Measurements from ENCODE around the gene PPP1R9B.
A peak's percentile ranks its signal among the peaks of the same experiment; 100 is the strongest.

The PPP1R9B gene

DNA sequence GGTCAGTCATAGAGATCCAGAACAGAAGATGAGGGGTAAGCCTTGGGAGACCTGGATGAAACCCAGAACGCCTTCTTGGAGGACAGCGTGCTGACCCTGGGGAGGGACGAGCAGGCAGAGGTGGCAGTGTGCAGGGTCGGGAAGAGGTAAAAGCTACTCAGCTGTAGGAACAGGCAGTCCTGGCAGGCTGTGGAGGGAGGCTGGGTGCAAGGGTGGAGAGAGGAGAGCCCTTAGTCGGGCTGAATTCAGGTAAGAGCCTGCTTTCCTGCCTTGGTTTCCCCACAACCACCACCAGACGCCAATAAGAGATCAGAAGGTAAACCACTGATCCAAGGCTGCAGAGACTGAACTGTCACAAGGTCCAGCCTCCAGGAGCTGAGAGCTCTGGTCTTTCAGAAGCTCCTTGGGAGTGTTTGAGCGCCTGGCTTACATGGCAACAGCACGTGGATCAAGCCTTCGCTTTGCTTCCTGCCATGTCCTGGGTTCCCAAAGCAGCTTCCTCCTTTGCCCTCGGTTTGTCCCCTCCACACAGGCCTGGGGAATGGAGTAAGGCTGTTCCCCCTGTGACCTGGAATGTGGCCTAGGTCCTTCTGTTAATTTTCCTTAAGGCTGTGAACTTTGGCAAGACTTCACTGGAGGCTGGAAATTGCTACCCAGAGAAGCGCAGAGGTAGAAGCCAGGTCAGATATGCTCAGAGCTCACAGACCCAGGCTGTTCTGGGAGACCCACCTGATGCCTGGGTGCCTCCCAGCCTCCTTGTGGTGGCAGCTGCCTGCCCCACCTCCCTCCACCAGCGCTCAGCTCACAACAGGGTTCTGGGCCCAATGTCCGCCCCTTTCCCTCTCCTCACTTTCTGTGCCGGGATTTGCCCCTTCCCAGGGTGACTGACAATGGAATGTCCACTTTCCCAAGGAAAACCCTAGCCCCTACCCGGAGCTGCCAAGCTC, 59.2 kb downstream of the PPP1R9B start:
- H3K4me3 ChIP-seq (ENCODE audit: low read depth in 1 of 2, low read length in 1 of 2): no peak overlapping the region
- peaks cover 25% of the 10 kb centered on the region for H3K27me3 ChIP-seq
- H3K36me3 ChIP-seq: no peaks in the 10 kb centered on the region
- H3K27ac ChIP-seq: no peak overlapping the region
- TF ChIP-seq, protein P1, sequence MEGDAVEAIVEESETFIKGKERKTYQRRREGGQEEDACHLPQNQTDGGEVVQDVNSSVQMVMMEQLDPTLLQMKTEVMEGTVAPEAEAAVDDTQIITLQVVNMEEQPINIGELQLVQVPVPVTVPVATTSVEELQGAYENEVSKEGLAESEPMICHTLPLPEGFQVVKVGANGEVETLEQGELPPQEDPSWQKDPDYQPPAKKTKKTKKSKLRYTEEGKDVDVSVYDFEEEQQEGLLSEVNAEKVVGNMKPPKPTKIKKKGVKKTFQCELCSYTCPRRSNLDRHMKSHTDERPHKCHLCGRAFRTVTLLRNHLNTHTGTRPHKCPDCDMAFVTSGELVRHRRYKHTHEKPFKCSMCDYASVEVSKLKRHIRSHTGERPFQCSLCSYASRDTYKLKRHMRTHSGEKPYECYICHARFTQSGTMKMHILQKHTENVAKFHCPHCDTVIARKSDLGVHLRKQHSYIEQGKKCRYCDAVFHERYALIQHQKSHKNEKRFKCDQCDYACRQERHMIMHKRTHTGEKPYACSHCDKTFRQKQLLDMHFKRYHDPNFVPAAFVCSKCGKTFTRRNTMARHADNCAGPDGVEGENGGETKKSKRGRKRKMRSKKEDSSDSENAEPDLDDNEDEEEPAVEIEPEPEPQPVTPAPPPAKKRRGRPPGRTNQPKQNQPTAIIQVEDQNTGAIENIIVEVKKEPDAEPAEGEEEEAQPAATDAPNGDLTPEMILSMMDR (IDR thresholded peaks at IDR 0.05): no peak
- peaks cover 12 to 16% of the 10 kb centered on the region in 2 experiments for H3K4me1 ChIP-seq (ENCODE audit: control insufficient read depth in 1 of 2, insufficient read depth in 1 of 2, low read depth in 1 of 2, low read length in 1 of 2)
- no peaks in the 10 kb centered on the region for H3K9me3 ChIP-seq

DNA sequence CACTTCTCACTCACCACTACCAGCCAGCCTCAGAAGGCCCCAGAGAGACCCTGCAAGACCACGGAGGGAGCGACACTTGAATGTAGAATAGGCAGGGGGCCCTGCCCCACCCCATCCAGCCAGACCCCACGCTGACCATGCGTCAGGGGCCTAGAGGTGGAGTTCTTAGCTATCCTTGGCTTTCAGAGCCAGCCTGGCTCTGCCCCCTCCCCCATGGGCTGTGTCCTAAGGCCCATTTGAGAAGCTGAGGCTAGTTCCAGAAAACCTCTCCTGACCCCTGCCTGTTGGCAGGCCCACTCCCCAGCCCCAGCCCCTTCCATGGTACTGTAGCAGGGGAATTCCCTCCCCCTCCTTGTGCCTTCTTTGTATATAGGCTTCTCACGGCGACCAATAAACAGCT, 60.4 kb downstream of the PPP1R9B start:
- H3K27ac ChIP-seq: no peak overlapping the region
- TF ChIP-seq, protein P1 (IDR thresholded peaks at IDR 0.05): no peak

DNA sequence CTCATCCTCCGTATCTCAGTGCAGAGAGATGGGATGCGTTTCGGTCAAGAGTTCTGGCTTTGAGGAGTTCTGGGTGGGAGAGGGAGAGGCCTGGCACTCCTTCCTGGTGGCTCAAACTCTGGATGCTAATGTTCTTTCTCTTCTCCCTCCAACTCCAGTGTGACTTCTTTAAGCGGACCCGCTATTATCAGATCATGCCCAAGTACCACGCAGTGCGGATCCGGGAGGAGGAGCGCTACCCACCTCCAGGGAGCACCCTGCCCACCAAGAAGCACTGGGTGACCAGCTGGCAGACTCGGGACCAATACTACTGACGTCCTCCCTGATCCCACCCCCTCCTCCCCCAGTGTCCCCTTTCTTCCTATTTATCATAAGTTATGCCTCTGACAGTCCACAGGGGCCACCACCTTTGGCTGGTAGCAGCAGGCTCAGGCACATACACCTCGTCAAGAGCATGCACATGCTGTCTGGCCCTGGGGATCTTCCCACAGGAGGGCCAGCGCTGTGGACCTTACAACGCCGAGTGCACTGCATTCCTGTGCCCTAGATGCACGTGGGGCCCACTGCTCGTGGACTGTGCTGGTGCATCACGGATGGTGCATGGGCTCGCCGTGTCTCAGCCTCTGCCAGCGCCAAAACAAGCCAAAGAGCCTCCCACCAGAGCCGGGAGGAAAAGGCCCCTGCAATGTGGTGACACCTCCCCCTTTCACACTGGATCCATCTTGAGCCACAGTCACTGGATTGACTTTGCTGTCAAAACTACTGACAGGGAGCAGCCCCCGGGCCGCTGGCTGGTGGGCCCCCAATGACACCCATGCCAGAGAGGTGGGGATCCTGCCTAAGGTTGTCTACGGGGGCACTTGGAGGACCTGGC, 61.3 kb downstream of the PPP1R9B start:
- no peak overlapping the region for H3K27ac ChIP-seq
- no peak overlapping the region for H3K4me3 ChIP-seq (ENCODE audit: low read depth in 1 of 2, low read length in 1 of 2)
- no peaks in the 10 kb centered on the region for H3K9me3 ChIP-seq
- TF ChIP-seq, protein P1 (IDR thresholded peaks at IDR 0.05): no peak
- no peaks in the 10 kb centered on the region for H3K36me3 ChIP-seq
- H3K27me3 ChIP-seq: peaks cover 29% of the 10 kb centered on the region
- peaks cover under 1 to 2% of the 10 kb centered on the region in 2 experiments for H3K4me1 ChIP-seq (ENCODE audit: control insufficient read depth in 1 of 2, insufficient read depth in 1 of 2, low read depth in 1 of 2, low read length in 1 of 2)

More for the DNA sequence above, 60.4 kb downstream of the PPP1R9B start:
- Histone ChIP-seq H3K9me3 (no peaks in the 10 kb centered on the region), H3K36me3 (no peaks in the 10 kb centered on the region), H3K4me1 (ENCODE audit: control insufficient read depth in 1 of 2, insufficient read depth in 1 of 2, low read depth in 1 of 2, low read length in 1 of 2) (peaks cover 8 to 10% of the 10 kb centered on the region in 2 experiments), H3K27me3 (peaks cover 25% of the 10 kb centered on the region), H3K4me3 (ENCODE audit: low read depth in 1 of 2, low read length in 1 of 2) (no peak overlapping the region)

DNA sequence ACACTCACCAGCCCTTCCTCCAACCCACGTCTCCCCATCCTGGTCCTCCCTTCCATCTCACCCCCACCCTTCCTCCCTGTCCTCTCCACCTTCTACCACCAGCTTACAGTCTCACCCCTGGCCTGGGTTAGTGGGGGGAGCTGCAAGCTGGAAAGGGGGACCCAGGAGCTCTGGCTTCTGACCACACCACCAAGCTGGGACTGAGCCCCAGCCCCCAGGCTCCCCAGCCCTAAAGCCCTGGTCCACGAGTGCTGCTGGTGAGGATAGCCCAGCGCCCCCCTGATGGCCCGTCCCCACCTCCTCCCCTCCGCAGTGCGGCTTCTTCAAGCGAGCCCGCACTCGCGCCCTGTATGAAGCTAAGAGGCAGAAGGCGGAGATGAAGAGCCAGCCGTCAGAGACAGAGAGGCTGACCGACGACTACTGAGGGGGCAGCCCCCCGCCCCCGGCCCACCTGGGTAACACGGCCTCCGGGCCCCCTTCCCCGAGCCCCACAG, 62.5 kb downstream of the PPP1R9B start:
- H3K4me3 ChIP-seq (ENCODE audit: low read depth in 1 of 2, low read length in 1 of 2): no peak overlapping the region
- H3K4me1 ChIP-seq (ENCODE audit: control insufficient read depth in 1 of 2, insufficient read depth in 1 of 2, low read depth in 1 of 2, low read length in 1 of 2): no peaks in the 10 kb centered on the region
- peaks cover 26% of the 10 kb centered on the region for H3K27me3 ChIP-seq
- no peak overlapping the region for H3K27ac ChIP-seq
- H3K9me3 ChIP-seq: no peaks in the 10 kb centered on the region
- TF ChIP-seq, protein P1 (IDR thresholded peaks at IDR 0.05): no peak
- no peaks in the 10 kb centered on the region for H3K36me3 ChIP-seq

DNA sequence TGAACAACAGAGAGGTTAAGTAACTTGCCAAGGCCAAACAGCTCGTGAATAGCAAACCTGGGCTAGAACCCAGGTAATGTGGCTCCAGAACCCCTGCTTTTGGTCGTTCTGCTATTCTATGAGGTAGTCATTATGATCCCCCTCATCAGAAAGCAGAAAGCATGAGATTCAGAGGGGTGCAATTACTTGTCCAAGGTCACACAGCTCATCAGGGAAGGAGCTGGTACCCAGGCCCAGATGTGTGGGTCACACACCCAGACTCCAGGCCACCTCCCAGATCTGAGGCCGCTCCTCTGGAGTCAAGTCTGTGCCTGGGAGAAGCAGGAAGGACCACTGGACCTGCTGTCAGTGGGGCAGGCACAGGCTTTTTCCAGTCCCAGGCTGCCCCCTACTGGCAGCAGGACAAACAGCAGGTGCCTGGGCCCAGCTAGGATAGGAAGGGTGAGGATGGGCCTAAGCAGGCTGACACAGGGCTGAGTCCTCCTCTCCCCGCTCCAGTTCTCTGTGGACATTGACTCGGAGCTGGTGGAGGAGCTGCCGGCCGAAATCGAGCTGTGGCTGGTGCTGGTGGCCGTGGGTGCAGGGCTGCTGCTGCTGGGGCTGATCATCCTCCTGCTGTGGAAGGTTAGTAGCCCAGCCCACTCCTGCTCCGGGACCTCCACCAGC, 63.1 kb downstream of the PPP1R9B start:
- no peak overlapping the region for H3K4me3 ChIP-seq (ENCODE audit: low read depth in 1 of 2, low read length in 1 of 2)
- no peaks in the 10 kb centered on the region for H3K4me1 ChIP-seq (ENCODE audit: control insufficient read depth in 1 of 2, insufficient read depth in 1 of 2, low read depth in 1 of 2, low read length in 1 of 2)
- H3K36me3 ChIP-seq: no peaks in the 10 kb centered on the region
- H3K27me3 ChIP-seq: peaks cover 23% of the 10 kb centered on the region
- no peak overlapping the region for H3K27ac ChIP-seq
- H3K9me3 ChIP-seq: no peaks in the 10 kb centered on the region
- TF ChIP-seq, protein P1 (IDR thresholded peaks at IDR 0.05): peak; percentile 90

Data from neutrophil (primary cell).